Measurements from ENCODE around the gene NDUFS3.

NDUFS3 gene

GRCh38 chr11:47589977-47590861 lies 11.3 kb downstream of the NDUFS3 start:
- H3K4me1 ChIP-seq (ENCODE audit: control insufficient read depth, insufficient read depth, low read length) = no peaks in the 10 kb centered on the region
- no peak overlapping the region for H3K4me3 ChIP-seq (ENCODE audit: low read depth, low read length)
- peaks cover under 1 to 3% of the 10 kb centered on the region in 2 experiments; a peak in 2 of 3 replicates for H3K36me3 ChIP-seq (ENCODE audit: control insufficient read depth in 2 of 2, insufficient read depth in 1 of 2, low read length in 2 of 2)
- H3K27ac ChIP-seq (ENCODE audit: extremely low read depth, low read depth, low read length) = no peak overlapping the region
- ChIA-PET POLR2A (no interaction called here), CTCF (interaction anchor here (0.6 kb wide), 1 partner anchor 217 kb away, joined by 3 read pairs; no protein-coding TSS in a partner anchor)
- TF ChIP-seq, protein P1, sequence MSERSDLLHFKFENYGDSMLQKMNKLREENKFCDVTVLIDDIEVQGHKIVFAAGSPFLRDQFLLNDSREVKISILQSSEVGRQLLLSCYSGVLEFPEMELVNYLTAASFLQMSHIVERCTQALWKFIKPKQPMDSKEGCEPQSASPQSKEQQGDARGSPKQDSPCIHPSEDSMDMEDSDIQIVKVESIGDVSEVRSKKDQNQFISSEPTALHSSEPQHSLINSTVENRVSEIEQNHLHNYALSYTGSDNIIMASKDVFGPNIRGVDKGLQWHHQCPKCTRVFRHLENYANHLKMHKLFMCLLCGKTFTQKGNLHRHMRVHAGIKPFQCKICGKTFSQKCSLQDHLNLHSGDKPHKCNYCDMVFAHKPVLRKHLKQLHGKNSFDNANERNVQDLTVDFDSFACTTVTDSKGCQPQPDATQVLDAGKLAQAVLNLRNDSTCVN (tag by site-specific recombination; optimal IDR thresholded peaks at IDR 0.05) = no peak
- TF ChIP-seq KLF9 (tag by site-specific recombination; IDR thresholded peaks at IDR 0.05; ENCODE audit: low read depth) = no peak
- TF ChIP-seq ZNF707 (tag by site-specific recombination; IDR thresholded peaks at IDR 0.05) = no peak
- TF ChIP-seq ZBTB17 (tag by site-specific recombination; IDR thresholded peaks at IDR 0.05) = no peak
- no peak for TF ChIP-seq ZNF768 (tag by site-specific recombination; IDR thresholded peaks at IDR 0.05)
- TF ChIP-seq HOXC10 (CRISPR knock-in tag; IDR thresholded peaks at IDR 0.05) = no peak
- TF ChIP-seq ZNF626 (tag by site-specific recombination; IDR thresholded peaks at IDR 0.05) = no peak
- TF ChIP-seq ZNF558 (tag by site-specific recombination; IDR thresholded peaks at IDR 0.05) = no peak
- H3K9me3 ChIP-seq (ENCODE audit: control insufficient read depth, insufficient read depth, low read depth, low read length) = no peaks in the 10 kb centered on the region

DNA sequence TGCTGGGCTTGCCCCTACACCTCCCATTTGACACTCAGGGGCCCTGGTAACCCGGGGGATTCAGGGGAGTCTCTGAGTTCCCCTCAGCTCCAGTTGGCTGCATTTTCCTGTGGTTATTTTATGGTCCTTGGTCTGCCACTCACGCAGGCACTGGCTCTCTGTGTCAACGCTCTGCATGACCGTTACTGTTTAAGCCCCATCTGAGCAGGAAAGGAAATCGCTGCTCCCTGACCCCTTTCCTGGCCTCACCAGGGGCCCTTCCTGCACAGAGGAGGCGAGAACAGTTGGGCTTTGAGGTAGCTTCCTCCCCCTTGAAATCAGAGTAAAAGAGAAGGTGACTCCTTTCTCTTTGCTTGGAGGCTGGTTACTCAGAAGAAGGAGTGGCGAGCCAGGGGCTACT lies 12.9 kb downstream of the NDUFS3 start:
- ChIA-PET CTCF (no interaction called here), POLR2A (interaction anchor here (0.6 kb wide), 1 partner anchor 23 kb away, joined by 3 read pairs; no protein-coding TSS in a partner anchor)
- Histone ChIP-seq H3K27ac (ENCODE audit: extremely low read depth, low read depth, low read length) (no peak overlapping the region), H3K4me3 (ENCODE audit: low read depth, low read length) (no peak overlapping the region), H3K4me1 (ENCODE audit: control insufficient read depth, insufficient read depth, low read length) (no peaks in the 10 kb centered on the region), H3K36me3 (ENCODE audit: control insufficient read depth in 2 of 2, insufficient read depth in 1 of 2, low read length in 2 of 2) (peaks cover 0 to 2% of the 10 kb centered on the region in 2 experiments; a peak in 1 of 3 replicates), H3K9me3 (ENCODE audit: control insufficient read depth, insufficient read depth, low read depth, low read length) (no peaks in the 10 kb centered on the region)
- no peak for TF ChIP-seq ZFP3 (tag by site-specific recombination; IDR thresholded peaks at IDR 0.05; ENCODE audit: low read depth)
- TF ChIP-seq, protein P2, sequence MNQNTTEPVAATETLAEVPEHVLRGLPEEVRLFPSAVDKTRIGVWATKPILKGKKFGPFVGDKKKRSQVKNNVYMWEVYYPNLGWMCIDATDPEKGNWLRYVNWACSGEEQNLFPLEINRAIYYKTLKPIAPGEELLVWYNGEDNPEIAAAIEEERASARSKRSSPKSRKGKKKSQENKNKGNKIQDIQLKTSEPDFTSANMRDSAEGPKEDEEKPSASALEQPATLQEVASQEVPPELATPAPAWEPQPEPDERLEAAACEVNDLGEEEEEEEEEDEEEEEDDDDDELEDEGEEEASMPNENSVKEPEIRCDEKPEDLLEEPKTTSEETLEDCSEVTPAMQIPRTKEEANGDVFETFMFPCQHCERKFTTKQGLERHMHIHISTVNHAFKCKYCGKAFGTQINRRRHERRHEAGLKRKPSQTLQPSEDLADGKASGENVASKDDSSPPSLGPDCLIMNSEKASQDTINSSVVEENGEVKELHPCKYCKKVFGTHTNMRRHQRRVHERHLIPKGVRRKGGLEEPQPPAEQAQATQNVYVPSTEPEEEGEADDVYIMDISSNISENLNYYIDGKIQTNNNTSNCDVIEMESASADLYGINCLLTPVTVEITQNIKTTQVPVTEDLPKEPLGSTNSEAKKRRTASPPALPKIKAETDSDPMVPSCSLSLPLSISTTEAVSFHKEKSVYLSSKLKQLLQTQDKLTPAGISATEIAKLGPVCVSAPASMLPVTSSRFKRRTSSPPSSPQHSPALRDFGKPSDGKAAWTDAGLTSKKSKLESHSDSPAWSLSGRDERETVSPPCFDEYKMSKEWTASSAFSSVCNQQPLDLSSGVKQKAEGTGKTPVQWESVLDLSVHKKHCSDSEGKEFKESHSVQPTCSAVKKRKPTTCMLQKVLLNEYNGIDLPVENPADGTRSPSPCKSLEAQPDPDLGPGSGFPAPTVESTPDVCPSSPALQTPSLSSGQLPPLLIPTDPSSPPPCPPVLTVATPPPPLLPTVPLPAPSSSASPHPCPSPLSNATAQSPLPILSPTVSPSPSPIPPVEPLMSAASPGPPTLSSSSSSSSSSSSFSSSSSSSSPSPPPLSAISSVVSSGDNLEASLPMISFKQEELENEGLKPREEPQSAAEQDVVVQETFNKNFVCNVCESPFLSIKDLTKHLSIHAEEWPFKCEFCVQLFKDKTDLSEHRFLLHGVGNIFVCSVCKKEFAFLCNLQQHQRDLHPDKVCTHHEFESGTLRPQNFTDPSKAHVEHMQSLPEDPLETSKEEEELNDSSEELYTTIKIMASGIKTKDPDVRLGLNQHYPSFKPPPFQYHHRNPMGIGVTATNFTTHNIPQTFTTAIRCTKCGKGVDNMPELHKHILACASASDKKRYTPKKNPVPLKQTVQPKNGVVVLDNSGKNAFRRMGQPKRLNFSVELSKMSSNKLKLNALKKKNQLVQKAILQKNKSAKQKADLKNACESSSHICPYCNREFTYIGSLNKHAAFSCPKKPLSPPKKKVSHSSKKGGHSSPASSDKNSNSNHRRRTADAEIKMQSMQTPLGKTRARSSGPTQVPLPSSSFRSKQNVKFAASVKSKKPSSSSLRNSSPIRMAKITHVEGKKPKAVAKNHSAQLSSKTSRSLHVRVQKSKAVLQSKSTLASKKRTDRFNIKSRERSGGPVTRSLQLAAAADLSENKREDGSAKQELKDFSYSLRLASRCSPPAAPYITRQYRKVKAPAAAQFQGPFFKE (tag by site-specific recombination; IDR thresholded peaks at IDR 0.05; ENCODE audit: borderline replicate concordance) = no peak
- TF ChIP-seq, protein P3, sequence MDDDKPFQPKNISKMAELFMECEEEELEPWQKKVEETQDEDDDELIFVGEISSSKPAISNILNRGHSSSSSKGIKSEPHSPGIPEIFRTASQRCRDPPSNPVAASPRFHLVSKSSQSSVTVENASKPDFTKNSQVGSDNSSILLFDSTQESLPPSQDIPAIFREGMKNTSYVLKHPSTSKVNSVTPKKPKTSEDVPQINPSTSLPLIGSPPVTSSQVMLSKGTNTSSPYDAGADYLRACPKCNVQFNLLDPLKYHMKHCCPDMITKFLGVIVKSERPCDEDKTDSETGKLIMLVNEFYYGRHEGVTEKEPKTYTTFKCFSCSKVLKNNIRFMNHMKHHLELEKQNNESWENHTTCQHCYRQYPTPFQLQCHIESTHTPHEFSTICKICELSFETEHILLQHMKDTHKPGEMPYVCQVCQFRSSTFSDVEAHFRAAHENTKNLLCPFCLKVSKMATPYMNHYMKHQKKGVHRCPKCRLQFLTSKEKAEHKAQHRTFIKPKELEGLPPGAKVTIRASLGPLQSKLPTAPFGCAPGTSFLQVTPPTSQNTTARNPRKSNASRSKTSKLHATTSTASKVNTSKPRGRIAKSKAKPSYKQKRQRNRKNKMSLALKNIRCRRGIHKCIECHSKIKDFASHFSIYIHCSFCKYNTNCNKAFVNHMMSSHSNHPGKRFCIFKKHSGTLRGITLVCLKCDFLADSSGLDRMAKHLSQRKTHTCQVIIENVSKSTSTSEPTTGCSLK (tag by site-specific recombination; IDR thresholded peaks at IDR 0.05) = no peak

All from HEK293 (cell line).